ENCODE data around the gene USP14. TPM values are rescaled to one million over a fixed set of nuclear protein-coding genes. Genes with fewer than 3 reads are reported as not detected.

USP14 gene
- total RNA-seq, 4 donors from 2014 or later = 31.1 to 40.1 (median 36.0) TPM

DNA sequence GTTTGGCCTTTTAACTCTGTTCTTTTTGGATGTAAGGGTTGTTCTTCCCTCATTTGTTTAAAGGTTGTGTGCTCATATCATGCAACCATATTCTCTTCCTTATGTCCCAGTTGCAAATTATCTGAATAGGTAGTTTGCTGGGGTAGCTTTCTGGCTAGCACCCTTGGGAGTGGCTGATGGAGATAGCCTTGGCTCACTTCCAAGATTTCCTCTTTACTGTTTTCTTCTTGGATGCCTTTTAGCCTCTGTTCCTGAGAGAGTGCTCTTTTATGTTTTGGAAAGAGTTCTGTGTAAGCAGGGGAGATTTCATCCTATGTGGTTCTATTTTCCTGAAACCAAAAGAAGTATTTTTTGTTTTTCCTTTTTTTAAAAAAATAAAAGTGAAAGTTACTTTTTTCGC is 25.4 kb downstream of the USP14 start:
- 80 to 88% methylated on average over 1 of the region's 1 CpG for WGBS, 2 donors
- no peak overlapping the region for H3K27ac ChIP-seq
- no peaks in the 10 kb centered on the region for H3K27me3 ChIP-seq
- peaks cover 0 to 60% (median 6%) of the 10 kb centered on the region in 3 donors for H3K36me3 ChIP-seq
- H3K9me3 ChIP-seq = no peaks in the 10 kb centered on the region
- H3K4me1 ChIP-seq = peaks cover 0 to 8% (median 0%) of the 10 kb centered on the region in 3 donors
- DNase-seq = no peak
- H3K4me3 ChIP-seq = no peak overlapping the region
- intact Hi-C loops (cut with DNase I) = no loop called here
- TF ChIP-seq POLR2A (IDR thresholded peaks at IDR 0.05) = no peak
- TF ChIP-seq, protein P1, sequence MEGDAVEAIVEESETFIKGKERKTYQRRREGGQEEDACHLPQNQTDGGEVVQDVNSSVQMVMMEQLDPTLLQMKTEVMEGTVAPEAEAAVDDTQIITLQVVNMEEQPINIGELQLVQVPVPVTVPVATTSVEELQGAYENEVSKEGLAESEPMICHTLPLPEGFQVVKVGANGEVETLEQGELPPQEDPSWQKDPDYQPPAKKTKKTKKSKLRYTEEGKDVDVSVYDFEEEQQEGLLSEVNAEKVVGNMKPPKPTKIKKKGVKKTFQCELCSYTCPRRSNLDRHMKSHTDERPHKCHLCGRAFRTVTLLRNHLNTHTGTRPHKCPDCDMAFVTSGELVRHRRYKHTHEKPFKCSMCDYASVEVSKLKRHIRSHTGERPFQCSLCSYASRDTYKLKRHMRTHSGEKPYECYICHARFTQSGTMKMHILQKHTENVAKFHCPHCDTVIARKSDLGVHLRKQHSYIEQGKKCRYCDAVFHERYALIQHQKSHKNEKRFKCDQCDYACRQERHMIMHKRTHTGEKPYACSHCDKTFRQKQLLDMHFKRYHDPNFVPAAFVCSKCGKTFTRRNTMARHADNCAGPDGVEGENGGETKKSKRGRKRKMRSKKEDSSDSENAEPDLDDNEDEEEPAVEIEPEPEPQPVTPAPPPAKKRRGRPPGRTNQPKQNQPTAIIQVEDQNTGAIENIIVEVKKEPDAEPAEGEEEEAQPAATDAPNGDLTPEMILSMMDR (IDR thresholded peaks at IDR 0.05) = no peak

DNA sequence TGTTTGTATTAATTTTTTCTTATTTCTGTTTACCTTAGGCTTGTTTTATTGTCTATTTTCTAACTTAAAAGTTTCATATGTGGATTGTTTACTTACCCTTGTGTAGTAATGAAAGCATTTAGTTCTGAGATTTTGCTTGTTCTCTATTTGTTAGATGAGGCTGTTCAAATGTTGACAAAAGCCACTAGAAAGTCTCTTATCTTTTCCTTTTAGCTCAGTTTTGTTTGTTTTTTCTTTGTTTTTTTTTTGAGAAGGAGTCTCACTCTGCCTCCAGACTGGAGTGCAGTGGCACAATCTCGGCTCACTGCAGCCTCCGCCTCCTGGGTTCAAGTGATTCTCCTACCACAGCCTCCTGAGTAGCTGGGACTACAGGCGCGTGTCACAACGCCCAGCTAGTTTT is 30.9 kb downstream of the USP14 start:
- TF ChIP-seq, protein P1 (IDR thresholded peaks at IDR 0.05) = no peak
- TF ChIP-seq POLR2A (IDR thresholded peaks at IDR 0.05) = no peak
- intact Hi-C loops (cut with DNase I) = no loop called here
- DNase-seq = no peak

DNA sequence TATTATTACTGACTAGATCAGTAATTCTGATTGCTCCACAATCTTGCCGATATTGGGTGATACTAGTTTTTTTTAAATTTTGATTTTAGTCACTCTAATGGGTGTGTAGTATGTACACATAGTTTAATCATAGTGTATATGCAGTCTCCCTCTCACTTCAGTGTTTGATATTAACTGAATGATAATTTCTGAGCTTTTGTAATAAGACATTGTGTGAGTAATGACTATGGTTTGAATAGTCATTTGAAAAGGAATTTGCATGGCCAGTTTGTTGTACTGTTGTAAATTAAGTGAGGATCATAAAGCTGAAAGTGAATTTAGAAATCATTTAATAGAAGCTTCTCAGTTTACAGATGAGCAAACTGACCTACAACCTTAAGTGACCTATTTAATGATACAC is 33.4 kb downstream of the USP14 start:
- DNase-seq = no peak
- H3K4me3 ChIP-seq = no peak overlapping the region
- WGBS, 2 donors = 79 to 86% methylated on average over 1 of the region's 1 CpG
- no peak for TF ChIP-seq POLR2A (IDR thresholded peaks at IDR 0.05)
- TF ChIP-seq, protein P1 (IDR thresholded peaks at IDR 0.05) = no peak
- no peaks in the 10 kb centered on the region for H3K9me3 ChIP-seq
- H3K4me1 ChIP-seq = no peaks in the 10 kb centered on the region
- H3K27me3 ChIP-seq = no peaks in the 10 kb centered on the region
- H3K36me3 ChIP-seq = peaks cover 0 to 21% (median under 1%) of the 10 kb centered on the region in 3 donors
- H3K27ac ChIP-seq = no peak overlapping the region
- intact Hi-C loops (cut with DNase I) = no loop called here

More for the DNA sequence above, 30.9 kb downstream of the USP14 start:
- H3K36me3 ChIP-seq = peaks cover 0 to 29% (median 0%) of the 10 kb centered on the region in 3 donors
- H3K4me1 ChIP-seq = peaks cover 0 to under 1% (median 0%) of the 10 kb centered on the region in 3 donors
- no peaks in the 10 kb centered on the region for H3K27me3 ChIP-seq
- H3K9me3 ChIP-seq = no peaks in the 10 kb centered on the region
- H3K4me3 ChIP-seq = no peak overlapping the region
- WGBS, 2 donors = 91 to 95% methylated on average over 5 of the region's 5 CpGs
- H3K27ac ChIP-seq = no peak overlapping the region

DNA sequence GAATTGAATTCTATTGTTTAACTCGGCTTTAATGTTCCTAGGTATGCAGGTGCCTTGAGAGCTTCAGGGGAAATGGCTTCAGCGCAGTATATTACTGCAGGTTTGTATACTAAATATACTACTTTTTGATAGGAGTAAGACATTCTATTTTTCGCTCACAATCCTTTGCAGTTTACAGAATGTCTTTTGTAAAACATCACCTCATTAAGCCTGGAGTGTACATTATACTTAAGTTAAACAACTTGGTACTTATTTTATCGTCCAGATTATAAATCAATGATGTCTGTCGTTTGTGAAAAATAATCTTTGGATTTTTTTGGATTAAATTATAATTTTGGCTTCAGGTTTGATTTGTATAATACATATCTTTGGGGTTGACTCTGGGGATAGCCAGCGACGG is 34.4 kb downstream of the USP14 start:
- intact Hi-C loops (cut with DNase I) = no loop called here
- no peaks in the 10 kb centered on the region for H3K4me1 ChIP-seq
- peaks cover 0 to 32% (median 6%) of the 10 kb centered on the region in 3 donors for H3K36me3 ChIP-seq
- TF ChIP-seq, protein P1 (IDR thresholded peaks at IDR 0.05) = no peak
- no peak for TF ChIP-seq POLR2A (IDR thresholded peaks at IDR 0.05)
- 86 to 89% methylated on average over 7 of the region's 7 CpGs for WGBS, 2 donors
- no peak overlapping the region for H3K27ac ChIP-seq
- no peak for DNase-seq
- H3K9me3 ChIP-seq = no peaks in the 10 kb centered on the region
- H3K4me3 ChIP-seq = no peak overlapping the region
- H3K27me3 ChIP-seq = no peaks in the 10 kb centered on the region

DNA sequence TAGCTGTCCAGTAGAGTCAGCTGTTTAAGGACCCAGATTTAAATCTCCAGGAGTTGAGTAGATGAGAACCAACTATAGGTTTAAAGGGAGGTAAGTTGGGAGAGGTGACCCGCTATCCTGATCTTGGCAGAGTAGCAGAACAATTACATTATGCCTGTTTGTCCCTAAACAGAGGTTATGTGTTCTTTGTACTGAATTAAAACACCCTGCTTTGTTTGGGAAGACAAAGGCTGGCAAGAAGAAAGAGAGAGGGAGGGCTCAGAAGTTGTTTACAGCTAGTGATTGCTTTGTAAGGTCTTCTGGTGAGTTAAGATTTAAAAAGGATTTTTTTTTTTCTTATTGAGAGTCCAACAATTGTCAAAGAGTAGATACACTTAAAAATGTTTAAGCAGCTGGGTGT is 37.3 kb downstream of the USP14 start:
- H3K27me3 ChIP-seq = no peaks in the 10 kb centered on the region
- no peak for TF ChIP-seq POLR2A (IDR thresholded peaks at IDR 0.05)
- TF ChIP-seq, protein P1 (IDR thresholded peaks at IDR 0.05) = no peak
- peaks cover 0 to 60% (median 6%) of the 10 kb centered on the region in 3 donors for H3K36me3 ChIP-seq
- WGBS, 2 donors = 95 to 100% methylated on average over 1 of the region's 1 CpG
- H3K27ac ChIP-seq = no peak overlapping the region
- DNase-seq = no peak
- H3K4me1 ChIP-seq = no peaks in the 10 kb centered on the region
- H3K4me3 ChIP-seq = no peak overlapping the region
- no peaks in the 10 kb centered on the region for H3K9me3 ChIP-seq
- intact Hi-C loops (cut with DNase I) = no loop called here
